OCI-LY7 (cell line): ENCODE measurements around the gene SMOC2. TPM values are rescaled to one million over a fixed set of nuclear protein-coding genes. Genes with fewer than 3 reads are reported as not detected.

Source experiments
- BruUV-seq: library from RNA; stranded (reverse); fragments of 400-500 nt; replicated peaks from 2 replicates; lab custom pipeline; 2021; lab: Mats Ljungman, UMichigan
- CTCF ChIA-PET: fragments of 300-600 bp; sonication (Branson Sonifier 250); formaldehyde crosslinking; loops from one replicate; lab custom pipeline; 2022; ENCODE audit warnings: antibody characterized with exemption; ENCODE audit not compliant: unreplicated experiment; lab: Charles Lee
- POLR2A ChIA-PET: fragments of 300-600 bp; sonication (Branson Sonifier 250); formaldehyde crosslinking; loops from one replicate; lab custom pipeline; 2022; ENCODE audit warnings: antibody characterized with exemption; lab: Charles Lee
- DNase-seq: peaks from one replicate; pipeline ENCODE4 v3.0.0-alpha.2; 2015; ENCODE audit warnings: low spot score
- H2AFZ ChIP-seq: fragments of 200-600 bp; sonication (generic), shearing (Covaris generic); 2 replicates; pipeline ENCODE4 v1.6.1; 2014; ENCODE audit warnings: mild to moderate bottlenecking, antibody characterized with exemption, low read length, moderate library complexity
- H3K27ac ChIP-seq: fragments of 200-600 bp; sonication (generic); 2 replicates; pipeline ENCODE4 v1.5.1; 2014; ENCODE audit warnings: mixed run types, low read depth, mild to moderate bottlenecking, moderate library complexity, low read length, inconsistent platforms; ENCODE audit not compliant: poor library complexity, severe bottlenecking
- H3K36me3 ChIP-seq: fragments of 200-600 bp; sonication (generic); 2 replicates; pipeline ENCODE4 v1.6.1; 2014; ENCODE audit warnings: mild to moderate bottlenecking, antibody characterized with exemption, low read length, moderate library complexity, mixed read lengths; ENCODE audit not compliant: insufficient read depth
- H3K4me1 ChIP-seq: fragments of 200-600 bp; sonication (generic); 2 replicates; pipeline ENCODE4 v1.5.1; 2014; ENCODE audit warnings: mild to moderate bottlenecking, low read length; ENCODE audit not compliant: insufficient read depth, poor library complexity, severe bottlenecking
- H3K4me2 ChIP-seq: fragments of 200-600 bp; sonication (generic); 2 replicates; pipeline ENCODE4 v1.6.1; 2014; ENCODE audit warnings: mild to moderate bottlenecking, low read length
- H3K4me3 ChIP-seq: fragments of 200-600 bp; sonication (generic); 2 replicates; pipeline ENCODE4 v1.5.1; 2014; ENCODE audit warnings: mild to moderate bottlenecking, low read depth, low read length; ENCODE audit not compliant: poor library complexity, severe bottlenecking
- H3K79me2 ChIP-seq: fragments of 200-600 bp; sonication (generic); 2 replicates; pipeline ENCODE4 v1.6.1; 2016; ENCODE audit warnings: low read depth, mild to moderate bottlenecking, low read length, moderate library complexity, mixed read lengths; ENCODE audit not compliant: insufficient read depth
- H3K9me2 ChIP-seq: fragments of 200-600 bp; sonication (generic); 2 replicates; pipeline ENCODE4 v1.6.1; 2016; ENCODE audit warnings: mild to moderate bottlenecking, low read length, mixed read lengths; ENCODE audit not compliant: insufficient read depth
- H3K9me3 ChIP-seq: fragments of 200-600 bp; sonication (generic); 2 replicates; pipeline ENCODE4 v1.6.1; 2014; ENCODE audit warnings: mild to moderate bottlenecking, mixed run types, low read length, mixed read lengths
- H4K20me1 ChIP-seq: fragments of 200-600 bp; sonication (generic); 2 replicates; pipeline ENCODE4 v1.6.1; 2014; ENCODE audit warnings: mild to moderate bottlenecking, antibody characterized with exemption, low read length, moderate library complexity, mixed read lengths; ENCODE audit not compliant: insufficient read depth
- EZH2phosphoT487 ChIP-seq: fragments of 200-600 bp; sonication (generic); IDR thresholded peaks from 2 replicates; pipeline ENCODE4 v1.6.1; 2018; ENCODE audit warnings: low read depth, borderline replicate concordance, mild to moderate bottlenecking, mixed run types, antibody characterized with exemption, low read length, moderate library complexity, mixed read lengths
- intact Hi-C: fragments of 100-400 bp; cut with micrococcal nuclease; formaldehyde crosslinking; loops from one replicate; pipeline ENCODE4 v1.10.0; 2022; ENCODE audit not compliant: unreplicated experiment
- total RNA-seq, 2 experiments: library from RNA; depleted of rRNA in 1 of 2; stranded (reverse); fragments of >200 nt in 1 of 2; shearing (Covaris generic) in 1 of 2; gene quantifications; 2 replicates each; pipeline ENCODE4 v1.2.3, GENCODE V29; 2014 to 2022
- TF ChIP-seq, protein P1 (sequence below): fragments of 200-600 bp; sonication (generic); conservative IDR thresholded peaks from 2 replicates; pipeline ENCODE4 v1.5.1; 2014; ENCODE audit warnings: mild to moderate bottlenecking, antibody characterized with exemption, low read length, moderate library complexity, mixed read lengths

SMOC2 gene
- total RNA-seq, 2 experiments from 2014 or later, result not detected

DNA sequence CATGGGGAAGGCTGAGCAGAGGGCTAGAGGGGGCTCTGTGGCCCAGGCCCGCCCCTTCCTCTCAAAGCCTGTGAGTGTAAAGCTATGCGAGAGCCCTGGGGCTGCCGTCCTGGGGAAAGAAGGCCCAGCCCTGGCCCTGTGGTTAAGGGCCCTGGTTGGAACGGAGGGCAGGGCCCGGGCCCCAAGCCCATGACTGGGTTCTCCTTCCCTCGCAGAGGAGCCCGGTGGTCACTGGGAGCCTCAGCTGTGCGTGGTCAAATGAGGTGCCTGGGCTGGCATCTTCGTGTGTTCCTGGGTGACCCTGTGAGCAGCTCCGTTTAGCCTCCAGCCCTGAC lies 56.0 kb downstream of the SMOC2 start:
- no peaks in the 10 kb centered on the region for H3K79me2 ChIP-seq
- H2AFZ ChIP-seq, result no peak overlapping the region
- intact Hi-C loops, result no loop called here
- DNase-seq, result no peak
- ChIA-PET POLR2A (no interaction called here), CTCF (no interaction called here)
- H3K9me2 ChIP-seq, result no peaks in the 10 kb centered on the region
- H3K9me3 ChIP-seq, result no peaks in the 10 kb centered on the region
- TF ChIP-seq, protein P1, sequence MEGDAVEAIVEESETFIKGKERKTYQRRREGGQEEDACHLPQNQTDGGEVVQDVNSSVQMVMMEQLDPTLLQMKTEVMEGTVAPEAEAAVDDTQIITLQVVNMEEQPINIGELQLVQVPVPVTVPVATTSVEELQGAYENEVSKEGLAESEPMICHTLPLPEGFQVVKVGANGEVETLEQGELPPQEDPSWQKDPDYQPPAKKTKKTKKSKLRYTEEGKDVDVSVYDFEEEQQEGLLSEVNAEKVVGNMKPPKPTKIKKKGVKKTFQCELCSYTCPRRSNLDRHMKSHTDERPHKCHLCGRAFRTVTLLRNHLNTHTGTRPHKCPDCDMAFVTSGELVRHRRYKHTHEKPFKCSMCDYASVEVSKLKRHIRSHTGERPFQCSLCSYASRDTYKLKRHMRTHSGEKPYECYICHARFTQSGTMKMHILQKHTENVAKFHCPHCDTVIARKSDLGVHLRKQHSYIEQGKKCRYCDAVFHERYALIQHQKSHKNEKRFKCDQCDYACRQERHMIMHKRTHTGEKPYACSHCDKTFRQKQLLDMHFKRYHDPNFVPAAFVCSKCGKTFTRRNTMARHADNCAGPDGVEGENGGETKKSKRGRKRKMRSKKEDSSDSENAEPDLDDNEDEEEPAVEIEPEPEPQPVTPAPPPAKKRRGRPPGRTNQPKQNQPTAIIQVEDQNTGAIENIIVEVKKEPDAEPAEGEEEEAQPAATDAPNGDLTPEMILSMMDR, result no peak
- TF ChIP-seq EZH2phosphoT487, result no peak
- H3K36me3 ChIP-seq, result no peaks in the 10 kb centered on the region
- H3K4me2 ChIP-seq, result no peak overlapping the region
- H3K4me3 ChIP-seq, result no peak overlapping the region
- no TSS peak for BruUV-seq
- H3K4me1 ChIP-seq, result no peaks in the 10 kb centered on the region
- H4K20me1 ChIP-seq, result no peaks in the 10 kb centered on the region
- no peak overlapping the region for H3K27ac ChIP-seq

DNA sequence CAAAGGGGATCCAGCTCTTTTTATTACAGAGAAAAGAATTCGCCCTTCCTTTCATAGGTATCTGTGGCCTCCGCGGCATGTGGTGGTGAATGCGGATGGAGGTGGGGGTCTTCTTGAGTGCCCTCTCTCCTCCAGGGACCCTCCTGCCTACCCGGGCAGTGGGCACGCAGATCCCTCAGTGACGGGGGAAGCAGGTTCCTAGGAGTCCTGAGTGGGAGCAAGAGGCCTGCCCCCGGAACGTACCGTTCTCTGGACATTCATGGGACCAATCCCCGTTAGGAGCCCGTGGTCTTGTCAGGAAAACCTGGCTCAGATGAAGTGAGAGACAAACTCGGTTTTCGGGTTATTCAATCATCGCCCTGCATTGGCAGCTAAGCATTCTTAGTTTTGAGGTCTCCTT lies 56.4 kb downstream of the SMOC2 start:
- H3K9me3 ChIP-seq, result no peaks in the 10 kb centered on the region
- BruUV-seq, result no TSS peak
- POLR2A ChIA-PET, result no interaction called here

DNA sequence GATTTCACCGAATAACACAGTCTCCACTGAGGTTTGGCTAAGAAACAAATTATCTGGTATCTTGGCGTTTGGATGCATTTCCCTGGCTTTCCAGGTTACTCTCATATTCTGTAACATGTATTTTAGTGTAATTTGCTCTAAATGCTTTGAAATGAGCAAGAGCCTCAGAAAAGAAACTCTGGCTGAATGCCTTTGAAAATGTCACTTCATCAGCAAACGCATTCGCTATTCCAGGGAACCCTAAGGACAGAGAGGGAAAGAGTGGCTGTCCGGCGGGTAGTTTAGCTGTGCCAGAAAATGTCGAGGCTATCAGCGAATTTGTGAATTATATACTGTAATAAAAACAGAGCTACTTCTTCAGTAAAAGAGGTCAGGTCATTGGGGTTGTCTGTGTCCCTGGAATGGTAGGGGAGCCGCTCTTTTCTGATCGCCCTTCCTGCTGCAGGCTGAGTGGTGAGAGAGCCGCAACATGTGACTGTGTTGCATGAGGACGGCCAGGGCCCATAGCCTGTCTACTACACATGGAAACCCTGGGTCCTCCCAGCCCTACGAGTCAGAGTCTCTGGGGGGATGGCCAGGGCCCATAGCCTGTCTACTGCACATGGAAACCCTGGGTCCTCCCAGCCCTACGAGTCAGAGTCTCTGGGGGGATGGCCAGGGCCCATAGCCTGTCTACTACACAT lies 57.3 kb downstream of the SMOC2 start:
- ChIA-PET CTCF (no interaction called here), POLR2A (no interaction called here)
- H3K4me2 ChIP-seq, result no peak overlapping the region
- intact Hi-C loops, result no loop called here
- no peaks in the 10 kb centered on the region for H3K79me2 ChIP-seq
- H3K36me3 ChIP-seq, result no peaks in the 10 kb centered on the region
- no peaks in the 10 kb centered on the region for H3K9me3 ChIP-seq
- TF ChIP-seq, protein P1, result no peak
- TF ChIP-seq EZH2phosphoT487, result no peak
- no peaks in the 10 kb centered on the region for H3K9me2 ChIP-seq
- H3K27ac ChIP-seq, result no peak overlapping the region
- no peaks in the 10 kb centered on the region for H4K20me1 ChIP-seq
- BruUV-seq, result no TSS peak
- H2AFZ ChIP-seq, result no peak overlapping the region
- DNase-seq, result no peak
- H3K4me3 ChIP-seq, result no peak overlapping the region
- no peaks in the 10 kb centered on the region for H3K4me1 ChIP-seq

More for the DNA sequence above, 56.4 kb downstream of the SMOC2 start:
- no peak for DNase-seq
- Histone ChIP-seq H3K4me3 (no peak overlapping the region), H3K4me1 (no peaks in the 10 kb centered on the region), H3K79me2 (no peaks in the 10 kb centered on the region), H3K9me2 (no peaks in the 10 kb centered on the region), H3K4me2 (no peak overlapping the region), H2AFZ (no peak overlapping the region), H3K36me3 (no peaks in the 10 kb centered on the region), H4K20me1 (no peaks in the 10 kb centered on the region), H3K27ac (no peak overlapping the region)
- TF ChIP-seq EZH2phosphoT487, result no peak
- TF ChIP-seq, protein P1, result no peak
- intact Hi-C loops, result no loop called here
- CTCF ChIA-PET, result no interaction called here
